ENCODE data around the gene BCL7A. TPM values are rescaled to one million over a fixed set of nuclear protein-coding genes. Genes with fewer than 3 reads are reported as not detected.

The BCL7A gene
- total RNA-seq, 2 experiments from 2014 or later, result 6.2 to 8.1 TPM

GRCh38 chr12:122094735-122095631 lies 73.3 kb downstream of the BCL7A start:
- Mint-ChIP-seq H3K4me3 (no peak overlapping the region), H3K27ac (no peak overlapping the region), H3K9me3 (ENCODE audit: insufficient read depth) (no peaks in the 10 kb centered on the region), H3K27me3 (ENCODE audit: low read depth) (no peaks in the 10 kb centered on the region), H3K36me3 (ENCODE audit: low read depth) (peaks cover 19% of the 10 kb centered on the region), H3K4me1 (ENCODE audit: low read depth) (peaks cover 50% of the 10 kb centered on the region)
- ATAC-seq (no peak), DNase-seq (no peak)
- ChIA-PET CTCF (interaction anchor here (1.0 to 1.2 kb wide), 2 partner anchors 11 to 12 kb away, joined by 4 to 5 read pairs; no protein-coding TSS in a partner anchor), POLR2A (interaction anchor here (2.6 kb wide), 1 partner anchor 9 kb away, joined by 6 read pairs; no protein-coding TSS in a partner anchor)

DNA sequence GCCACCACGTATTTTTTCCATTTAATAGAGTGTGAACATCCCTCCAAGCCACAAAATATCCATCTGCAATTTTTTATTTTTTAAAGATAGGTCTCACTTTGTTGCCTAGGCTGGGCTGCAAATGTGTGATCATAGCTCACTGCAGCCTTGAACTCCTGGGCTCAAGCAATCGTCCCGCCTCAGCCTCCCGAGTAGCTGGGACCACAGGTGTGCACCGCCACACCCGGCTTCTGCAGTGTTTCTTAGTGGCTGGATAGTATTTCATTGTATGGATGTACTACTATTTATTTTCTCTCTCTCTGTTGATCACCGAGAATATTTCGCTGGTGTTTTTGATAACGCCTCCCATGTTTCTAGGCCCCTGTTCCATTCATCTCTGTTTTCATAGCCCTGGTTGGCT lies 74.3 kb downstream of the BCL7A start:
- Mint-ChIP-seq H3K36me3 (ENCODE audit: low read depth) (peaks cover 16% of the 10 kb centered on the region), H3K4me3 (no peak overlapping the region), H3K27ac (no peak overlapping the region), H3K4me1 (ENCODE audit: low read depth) (peaks cover 55% of the 10 kb centered on the region), H3K9me3 (ENCODE audit: insufficient read depth) (no peaks in the 10 kb centered on the region), H3K27me3 (ENCODE audit: low read depth) (no peaks in the 10 kb centered on the region)
- DNase-seq, result no peak
- ChIA-PET POLR2A (interaction anchor here (2.6 kb wide), 1 partner anchor 10 kb away, joined by 6 read pairs; no protein-coding TSS in a partner anchor), CTCF (interaction anchor here (1.0 to 3.1 kb wide), 5 partner anchors 7 to 302 kb away, joined by 3 to 12 read pairs (median 5); partner anchors contain the start of gene RHOF)
- ATAC-seq, result no peak

DNA sequence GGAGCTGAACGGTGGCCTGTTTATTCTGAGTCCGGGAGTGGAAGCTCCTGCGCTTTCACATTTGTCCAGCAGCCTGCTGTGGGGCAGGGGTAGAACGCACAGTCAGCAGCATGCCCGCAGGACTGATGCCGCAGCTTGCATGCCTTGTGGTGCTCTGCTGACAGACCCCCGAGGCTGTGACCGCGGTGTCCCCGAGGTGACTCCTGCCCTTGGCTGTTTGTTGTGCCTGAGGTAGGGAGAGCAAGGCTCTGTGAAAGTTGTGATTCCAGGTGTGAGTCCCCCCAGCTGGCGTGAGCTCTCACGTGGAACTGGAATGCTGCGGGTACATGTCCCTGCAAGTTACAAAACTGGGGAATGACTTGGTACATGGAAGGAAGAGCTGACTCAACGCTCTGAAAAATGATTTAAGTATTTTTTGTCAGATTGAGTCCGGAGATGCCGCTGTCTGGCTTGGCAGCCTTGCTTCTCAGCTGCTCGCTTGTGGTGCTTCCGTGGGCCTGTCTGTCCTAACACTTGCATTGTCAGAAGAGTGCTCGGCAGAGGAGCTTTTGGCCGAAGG lies 75.0 kb downstream of the BCL7A start:
- DNase-seq (no peak), ATAC-seq (no peak)
- Mint-ChIP-seq H3K36me3 (ENCODE audit: low read depth) (peaks cover 12% of the 10 kb centered on the region), H3K27me3 (ENCODE audit: low read depth) (no peaks in the 10 kb centered on the region), H3K27ac (no peak overlapping the region), H3K4me3 (no peak overlapping the region), H3K9me3 (ENCODE audit: insufficient read depth) (no peaks in the 10 kb centered on the region), H3K4me1 (ENCODE audit: low read depth) (peaks cover 52% of the 10 kb centered on the region)
- POLR2A ChIA-PET, result interaction anchor here (0.7 to 2.6 kb wide), 3 partner anchors 8 to 16 kb away, joined by 5 to 10 read pairs (median 6); no protein-coding TSS in a partner anchor
- CTCF ChIA-PET, result interaction anchor here (1.0 to 3.1 kb wide), 3 partner anchors 8 to 303 kb away, joined by 3 to 12 read pairs (median 6); partner anchors contain the start of gene RHOF

DNA sequence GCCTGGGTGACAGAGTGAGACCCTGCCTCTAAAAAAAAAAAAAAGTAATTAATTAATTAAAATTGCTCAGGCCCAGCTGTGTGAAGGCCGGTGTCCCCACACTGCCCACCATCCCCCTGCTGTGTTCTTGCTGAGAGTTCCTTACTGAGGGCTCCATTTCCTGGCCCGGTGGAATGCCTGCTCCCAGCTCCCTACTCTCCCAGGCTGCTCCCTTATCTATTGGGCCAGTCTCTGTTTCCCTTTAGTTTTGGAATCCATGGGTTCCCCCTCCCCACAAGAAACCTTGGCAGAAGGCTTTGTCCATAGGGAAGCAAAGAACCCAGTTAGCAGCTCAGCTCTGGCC lies 75.9 kb downstream of the BCL7A start:
- ChIA-PET CTCF (interaction anchor here (0.8 to 3.1 kb wide), 5 partner anchors 9 to 26 kb away, joined by 3 to 12 read pairs (median 8); no protein-coding TSS in a partner anchor), POLR2A (interaction anchor here (0.7 to 2.5 kb wide), 4 partner anchors 9 to 31 kb away, joined by 3 to 10 read pairs (median 4); no protein-coding TSS in a partner anchor)
- Mint-ChIP-seq H3K36me3 (ENCODE audit: low read depth) (peaks cover 13% of the 10 kb centered on the region), H3K9me3 (ENCODE audit: insufficient read depth) (no peaks in the 10 kb centered on the region), H3K4me1 (ENCODE audit: low read depth) (peaks cover 57% of the 10 kb centered on the region), H3K4me3 (no peak overlapping the region), H3K27ac (peak overlapping the region; percentile 66), H3K27me3 (ENCODE audit: low read depth) (no peaks in the 10 kb centered on the region)
- DNase-seq (no peak), ATAC-seq (no peak)

DNA sequence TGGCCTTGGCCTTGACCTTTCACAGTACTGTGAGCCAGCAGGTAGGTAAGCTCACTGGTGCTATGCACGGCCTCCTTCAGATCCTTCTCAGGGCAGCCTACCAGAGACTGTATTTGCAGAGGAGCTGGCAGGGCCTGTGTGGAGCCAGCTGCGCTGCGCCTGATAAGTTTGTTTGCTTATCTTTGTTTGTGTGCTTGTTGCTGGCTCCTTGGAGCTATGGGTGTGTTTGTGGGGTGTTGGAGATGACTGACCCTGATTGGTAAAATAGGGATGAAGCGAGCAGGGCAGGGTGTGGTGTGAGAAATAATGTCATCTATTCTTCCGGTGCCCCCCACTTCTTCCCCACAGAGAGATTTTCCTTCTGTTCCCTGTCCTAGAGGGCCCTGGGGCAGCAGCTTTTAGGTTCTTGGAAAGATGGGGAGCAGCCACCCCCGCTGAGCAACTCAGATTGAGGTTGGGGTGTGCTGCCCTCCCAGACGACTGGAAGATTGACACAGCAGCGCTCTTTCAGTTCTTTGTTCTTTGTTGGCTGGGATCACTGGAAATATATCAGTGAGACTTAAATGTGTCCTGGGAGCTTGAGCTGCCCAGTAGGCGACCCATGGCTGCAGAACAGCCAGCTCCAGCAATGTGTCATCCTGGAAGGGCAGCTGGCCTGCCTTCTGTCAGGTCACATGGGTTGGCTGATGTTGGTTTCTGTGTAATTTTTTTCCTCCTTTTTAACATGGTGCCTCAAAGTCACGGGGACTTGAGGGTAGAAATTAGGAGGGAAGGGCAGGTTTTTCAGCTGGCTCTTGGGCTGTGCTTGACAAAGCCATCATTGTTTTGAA lies 76.5 kb downstream of the BCL7A start:
- peaks cover 16% of the 10 kb centered on the region for H3K36me3 Mint-ChIP-seq (ENCODE audit: low read depth)
- CTCF ChIA-PET, result interaction anchor here (0.8 to 3.1 kb wide), 5 partner anchors 9 to 25 kb away, joined by 3 to 12 read pairs (median 8); no protein-coding TSS in a partner anchor

GRCh38 chr12:122099280-122099749 lies 77.6 kb downstream of the BCL7A start:
- POLR2A ChIA-PET, result interaction anchor here (1.0 to 1.4 kb wide), 2 partner anchors 13 to 19 kb away, joined by 4 to 10 read pairs; no protein-coding TSS in a partner anchor
- CTCF ChIA-PET, result interaction anchor here (1.3 to 3.1 kb wide), 4 partner anchors 11 to 24 kb away, joined by 4 to 12 read pairs (median 6); no protein-coding TSS in a partner anchor
- no peak for DNase-seq
- ATAC-seq, result peak; percentile 18
- Mint-ChIP-seq H3K27me3 (ENCODE audit: low read depth) (no peaks in the 10 kb centered on the region), H3K36me3 (ENCODE audit: low read depth) (peaks cover 20% of the 10 kb centered on the region), H3K9me3 (ENCODE audit: insufficient read depth) (no peaks in the 10 kb centered on the region), H3K27ac (peak overlapping the region; percentile 80), H3K4me3 (peak overlapping the region; percentile 32), H3K4me1 (ENCODE audit: low read depth) (peaks cover 63% of the 10 kb centered on the region)

More for the DNA sequence above, 76.5 kb downstream of the BCL7A start:
- POLR2A ChIA-PET, result interaction anchor here (1.0 to 2.5 kb wide), 4 partner anchors 12 to 32 kb away, joined by 3 to 10 read pairs (median 4); no protein-coding TSS in a partner anchor
- H3K9me3 Mint-ChIP-seq (ENCODE audit: insufficient read depth), result no peaks in the 10 kb centered on the region
- ATAC-seq, result no peak
- H3K4me3 Mint-ChIP-seq, result no peak overlapping the region
- H3K27me3 Mint-ChIP-seq (ENCODE audit: low read depth), result no peaks in the 10 kb centered on the region
- peaks cover 59% of the 10 kb centered on the region for H3K4me1 Mint-ChIP-seq (ENCODE audit: low read depth)
- no peak for DNase-seq
- H3K27ac Mint-ChIP-seq, result peak overlapping the region; percentile 66

DNA sequence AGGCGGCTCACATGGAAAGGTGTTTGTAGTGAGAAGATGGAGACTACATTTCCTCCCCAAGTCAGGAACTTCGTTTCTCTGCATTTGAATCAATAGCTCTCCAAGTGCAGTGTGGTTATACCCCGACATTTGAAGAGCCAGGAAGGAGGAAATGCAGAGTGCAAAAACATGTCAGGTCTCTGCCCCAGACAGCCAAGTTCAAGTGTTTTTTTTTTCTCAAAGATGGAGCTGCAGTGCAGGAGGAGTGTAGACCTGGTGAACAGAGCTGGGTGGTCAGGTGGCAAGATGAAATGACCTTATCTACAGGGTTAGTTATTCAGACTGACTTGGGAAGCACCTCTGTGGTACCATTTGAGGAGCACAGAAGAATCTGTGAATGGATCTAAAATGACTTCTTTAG lies 78.2 kb downstream of the BCL7A start:
- DNase-seq (no peak), ATAC-seq (peak; percentile 52)
- CTCF ChIA-PET, result interaction anchor here (0.7 to 1.9 kb wide), 5 partner anchors 11 to 23 kb away, joined by 3 to 8 read pairs (median 4); no protein-coding TSS in a partner anchor
- H3K4me3 Mint-ChIP-seq, result peak overlapping the region; percentile 32
- H3K36me3 Mint-ChIP-seq (ENCODE audit: low read depth), result peaks cover 22% of the 10 kb centered on the region
- H3K4me1 Mint-ChIP-seq (ENCODE audit: low read depth), result peaks cover 68% of the 10 kb centered on the region
- H3K9me3 Mint-ChIP-seq (ENCODE audit: insufficient read depth), result no peaks in the 10 kb centered on the region
- H3K27ac Mint-ChIP-seq, result peak overlapping the region; percentile 80
- POLR2A ChIA-PET, result interaction anchor here (1.4 kb wide), 1 partner anchor 19 kb away, joined by 10 read pairs; no protein-coding TSS in a partner anchor
- no peaks in the 10 kb centered on the region for H3K27me3 Mint-ChIP-seq (ENCODE audit: low read depth)

DNA sequence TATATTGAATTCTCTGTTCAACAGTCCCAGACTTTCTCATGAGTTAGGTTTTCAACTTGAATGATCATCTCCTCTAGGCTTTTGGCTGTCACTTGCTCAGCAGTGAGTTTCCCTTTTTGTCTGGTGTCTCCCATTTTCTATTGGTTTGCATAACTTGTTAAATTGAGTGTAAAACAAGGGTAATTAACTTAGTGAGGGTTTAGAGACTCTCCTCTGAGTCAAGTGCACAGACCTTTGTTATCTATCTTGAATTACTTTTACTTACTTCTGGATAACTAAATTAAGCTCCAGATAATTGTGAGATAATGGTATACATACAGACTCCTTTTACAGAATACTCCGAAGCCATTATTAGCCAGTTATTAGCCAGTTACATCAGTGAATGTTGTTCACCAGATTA lies 78.9 kb downstream of the BCL7A start:
- DNase-seq (no peak), ATAC-seq (no peak)
- POLR2A ChIA-PET, result interaction anchor here (1.4 kb wide), 1 partner anchor 20 kb away, joined by 10 read pairs; no protein-coding TSS in a partner anchor
- peaks cover 24% of the 10 kb centered on the region for H3K36me3 Mint-ChIP-seq (ENCODE audit: low read depth)
- CTCF ChIA-PET, result interaction anchor here (0.8 to 1.9 kb wide), 5 partner anchors 14 to 23 kb away, joined by 3 to 8 read pairs (median 4); no protein-coding TSS in a partner anchor
- H3K4me3 Mint-ChIP-seq, result peak overlapping the region; percentile 23
- H3K27ac Mint-ChIP-seq, result peak overlapping the region; percentile 27
- no peaks in the 10 kb centered on the region for H3K27me3 Mint-ChIP-seq (ENCODE audit: low read depth)
- no peaks in the 10 kb centered on the region for H3K9me3 Mint-ChIP-seq (ENCODE audit: insufficient read depth)
- peaks cover 76% of the 10 kb centered on the region for H3K4me1 Mint-ChIP-seq (ENCODE audit: low read depth)

DNA sequence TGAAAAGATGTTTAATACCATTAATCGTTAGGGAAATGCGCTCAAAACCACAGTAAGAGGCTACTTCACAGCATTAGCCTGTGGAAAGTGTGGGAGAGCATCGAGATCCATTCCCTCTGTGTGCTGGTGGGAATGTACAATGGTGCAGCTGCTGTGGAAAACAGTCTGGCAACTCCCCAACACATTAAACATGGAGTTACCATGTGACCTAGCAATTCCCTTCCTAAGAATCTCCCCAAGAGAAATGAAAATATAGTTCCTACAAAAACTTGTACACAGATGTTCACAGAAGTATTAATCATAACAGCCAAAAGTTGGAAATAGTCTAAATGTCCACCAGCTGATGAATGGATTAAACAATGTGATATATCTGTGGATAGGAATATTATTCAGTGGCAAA lies 80.6 kb downstream of the BCL7A start:
- H3K27me3 Mint-ChIP-seq (ENCODE audit: low read depth), result no peaks in the 10 kb centered on the region
- peaks cover 80% of the 10 kb centered on the region for H3K4me1 Mint-ChIP-seq (ENCODE audit: low read depth)
- no peak overlapping the region for H3K4me3 Mint-ChIP-seq
- no peak for DNase-seq
- ATAC-seq, result no peak
- ChIA-PET CTCF (interaction anchor here (0.8 to 2.1 kb wide), 3 partner anchors 18 to 48 kb away, joined by 3 to 9 read pairs (median 3); no protein-coding TSS in a partner anchor), POLR2A (interaction anchor here (0.6 kb wide), 1 partner anchor 346 kb away, joined by 3 read pairs; no protein-coding TSS in a partner anchor)
- H3K36me3 Mint-ChIP-seq (ENCODE audit: low read depth), result peaks cover 25% of the 10 kb centered on the region
- no peaks in the 10 kb centered on the region for H3K9me3 Mint-ChIP-seq (ENCODE audit: insufficient read depth)
- H3K27ac Mint-ChIP-seq, result no peak overlapping the region

DNA sequence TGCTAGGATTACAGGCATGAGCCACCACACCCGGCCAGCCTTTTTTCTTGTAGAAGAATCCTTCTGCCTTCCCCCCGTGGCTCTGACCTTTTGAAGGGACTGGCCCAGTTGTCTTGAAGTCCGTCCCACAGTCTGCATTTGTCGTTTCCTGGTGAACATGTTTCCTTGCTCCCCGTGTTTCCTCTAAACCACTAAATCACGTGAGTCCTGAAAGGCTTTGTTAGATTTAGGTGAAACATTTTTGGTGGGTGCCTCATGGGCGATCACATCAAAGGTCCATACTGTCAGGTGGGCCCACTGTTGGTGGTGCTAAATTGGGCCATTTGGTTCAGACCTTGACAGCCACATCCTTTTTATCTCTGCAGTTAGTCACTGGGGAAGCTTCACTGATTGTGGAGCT lies 83.2 kb downstream of the BCL7A start:
- ATAC-seq (peak; percentile 47), DNase-seq (peak; percentile 38)
- Mint-ChIP-seq H3K9me3 (ENCODE audit: insufficient read depth) (no peaks in the 10 kb centered on the region), H3K36me3 (ENCODE audit: low read depth) (peaks cover 24% of the 10 kb centered on the region), H3K27ac (peak overlapping the region; percentile 74), H3K4me3 (peak overlapping the region; percentile 48), H3K4me1 (ENCODE audit: low read depth) (peaks cover 71% of the 10 kb centered on the region), H3K27me3 (ENCODE audit: low read depth) (no peaks in the 10 kb centered on the region)
- CTCF ChIA-PET, result interaction anchor here (0.9 to 5.4 kb wide), 4 partner anchors 15 to 50 kb away, joined by 3 to 30 read pairs (median 6); partner anchors contain the start of gene MLXIP
- POLR2A ChIA-PET, result interaction anchor here (1.5 kb wide), 1 partner anchor 22 kb away, joined by 5 read pairs; no protein-coding TSS in a partner anchor

All from activated CD8-positive, alpha-beta T cell treated with anti-CD3 and anti-CD28 coated beads, Interleukin-2, amount 10 ng/mL, durations not matched to agents 7 days and 5 days (primary cell).